SU-DHL-6 (cell line): ENCODE results near the gene GCFC2.

Source experiments
- H2AFZ ChIP-seq: fragments of 200-600 bp; sonication (generic); 2 replicates; pipeline ENCODE4 v1.6.1; 2014; ENCODE audit warnings: low read depth, mild to moderate bottlenecking, moderate library complexity, mixed read lengths, antibody characterized with exemption, low read length; ENCODE audit not compliant: severe bottlenecking
- H3F3A ChIP-seq: fragments of 200-600 bp; shearing (Covaris generic); 2 replicates; pipeline ENCODE4 v1.6.0; 2016; ENCODE audit warnings: antibody characterized with exemption, mild to moderate bottlenecking; ENCODE audit not compliant: insufficient read depth
- H3K27ac ChIP-seq: fragments of 200-600 bp; sonication (generic); 2 replicates; pipeline ENCODE4 v1.5.1; 2016; ENCODE audit warnings: low read depth, mild to moderate bottlenecking, low read length, moderate library complexity, mixed read lengths
- H3K27me3 ChIP-seq: fragments of 200-600 bp; sonication (generic), shearing (Covaris generic); 2 replicates; pipeline ENCODE4 v1.6.0; 2014; ENCODE audit warnings: mild to moderate bottlenecking, low read length
- H3K36me3 ChIP-seq: fragments of 200-600 bp; sonication (generic); 2 replicates; pipeline ENCODE4 v1.6.1; 2014; ENCODE audit warnings: mild to moderate bottlenecking, low read length, mixed read lengths
- H3K4me2 ChIP-seq: fragments of 300-600, 200-600 bp; shearing (Covaris generic), sonication (generic); 2 replicates; pipeline ENCODE4 v1.6.0; 2014; ENCODE audit warnings: low read length, low read depth, mild to moderate bottlenecking; ENCODE audit not compliant: poor library complexity, severe bottlenecking
- H3K4me3 ChIP-seq: fragments of 200-600 bp; sonication (generic); 2 replicates; pipeline ENCODE4 v1.5.1; 2014; ENCODE audit warnings: antibody characterized with exemption, low read length, mild to moderate bottlenecking, mixed read lengths; ENCODE audit not compliant: insufficient read depth, poor library complexity, severe bottlenecking
- H3K79me2 ChIP-seq: fragments of 200-600 bp; sonication (generic); 2 replicates; pipeline ENCODE4 v1.6.1; 2014; ENCODE audit warnings: mild to moderate bottlenecking, low read length, moderate library complexity; ENCODE audit not compliant: insufficient read depth
- H3K9ac ChIP-seq: fragments of 200-600 bp; sonication (generic); 2 replicates; pipeline ENCODE4 v1.7.0; 2014; ENCODE audit warnings: mild to moderate bottlenecking, low read length
- H3K9me2 ChIP-seq: fragments of 200-600 bp; sonication (generic); replicated peaks from 2 replicates; pipeline ENCODE4 v1.6.1; 2014; ENCODE audit warnings: low read length; ENCODE audit not compliant: insufficient read depth
- H3K9me3 ChIP-seq: fragments of 200-600 bp; sonication (generic); 2 replicates; pipeline ENCODE4 v1.6.1; 2014; ENCODE audit warnings: low read length, mixed read lengths; ENCODE audit not compliant: insufficient read depth
- H4K20me1 ChIP-seq: fragments of 200-600 bp; sonication (generic); 2 replicates; pipeline ENCODE4 v1.6.1; 2014; ENCODE audit warnings: low read depth, mild to moderate bottlenecking, antibody characterized with exemption, low read length, moderate library complexity, mixed read lengths
- CTCF ChIP-seq: fragments of 200-600 bp; sonication (generic); IDR thresholded peaks from one replicate; pipeline ENCODE4 v1.5.1; 2017; ENCODE audit warnings: antibody characterized with exemption, mild to moderate bottlenecking, low read length, moderate library complexity; ENCODE audit not compliant: insufficient read depth, poor library complexity, severe bottlenecking
- EZH2phosphoT487 ChIP-seq: fragments of 200-600 bp; sonication (generic), shearing (Covaris generic); conservative IDR thresholded peaks from 2 replicates; pipeline ENCODE4 v1.6.1; 2018; ENCODE audit warnings: mild to moderate bottlenecking, antibody characterized with exemption, low read length, moderate library complexity, mixed read lengths

Gene GCFC2

DNA sequence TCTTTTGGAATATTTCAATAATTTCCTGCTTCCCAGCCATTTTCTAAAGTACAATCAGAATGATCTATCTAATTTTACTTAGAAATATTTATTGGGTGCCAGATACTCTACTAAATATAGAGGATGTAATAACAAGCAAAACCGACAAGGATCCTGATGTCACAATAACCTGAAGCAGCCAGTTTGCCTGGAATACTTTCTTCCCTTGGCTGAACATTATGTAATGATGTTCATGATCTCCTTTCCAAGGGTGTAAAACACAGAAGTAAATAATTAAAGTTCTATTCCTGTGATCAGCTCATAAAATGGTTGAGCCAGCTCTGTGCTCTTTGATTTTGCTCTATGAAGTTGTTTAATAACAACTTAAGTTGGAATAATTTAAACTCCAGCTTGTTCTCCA lies 66.7 kb downstream of the GCFC2 start:
- no peaks in the 10 kb centered on the region for H3F3A ChIP-seq
- no peaks in the 10 kb centered on the region for H3K27me3 ChIP-seq
- no peak overlapping the region for H3K9ac ChIP-seq
- H3K36me3 ChIP-seq: peaks cover 2% of the 10 kb centered on the region; the same call in 1 of the 2 replicates
- H3K27ac ChIP-seq: no peak overlapping the region
- TF ChIP-seq EZH2phosphoT487 (no peak), CTCF (no peak)
- no peaks in the 10 kb centered on the region for H3K9me3 ChIP-seq
- H3K4me3 ChIP-seq: no peak overlapping the region
- no peaks in the 10 kb centered on the region for H4K20me1 ChIP-seq
- no peak overlapping the region for H3K4me2 ChIP-seq
- H3K9me2 ChIP-seq: no peaks in the 10 kb centered on the region
- H3K79me2 ChIP-seq: peaks cover 23% of the 10 kb centered on the region
- H2AFZ ChIP-seq: no peak overlapping the region

DNA sequence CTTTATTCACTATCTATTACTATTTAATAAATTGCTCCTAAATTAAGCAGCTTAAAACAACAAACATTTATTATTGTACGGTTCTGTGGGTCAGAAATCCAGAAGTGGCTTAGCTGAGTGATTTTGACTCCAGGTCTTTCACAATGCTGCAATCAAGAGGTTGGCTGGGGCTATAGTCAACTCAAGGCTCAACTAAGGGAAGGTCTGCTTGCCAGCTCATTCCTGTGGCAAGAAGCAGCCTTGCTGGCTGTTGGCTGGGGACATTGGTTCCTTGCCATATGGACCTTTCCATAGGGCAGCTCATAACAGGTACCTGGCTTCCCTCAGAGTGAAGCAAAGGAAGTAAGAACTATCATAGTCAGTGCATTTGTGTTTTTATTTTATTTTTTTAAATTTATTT lies 69.1 kb downstream of the GCFC2 start:
- Histone ChIP-seq H3K79me2 (no peaks in the 10 kb centered on the region), H3K36me3 (no peaks in the 10 kb centered on the region), H3K27me3 (no peaks in the 10 kb centered on the region), H3K4me3 (no peak overlapping the region), H3K4me2 (no peak overlapping the region), H3F3A (no peaks in the 10 kb centered on the region), H2AFZ (no peak overlapping the region), H3K9me2 (no peaks in the 10 kb centered on the region), H3K27ac (no peak overlapping the region), H3K9me3 (no peaks in the 10 kb centered on the region), H4K20me1 (no peaks in the 10 kb centered on the region), H3K9ac (no peak overlapping the region)
- TF ChIP-seq EZH2phosphoT487 (no peak), CTCF (no peak)

GRCh38 chr2:75640621-75641121 lies 70.0 kb downstream of the GCFC2 start:
- TF ChIP-seq EZH2phosphoT487 (no peak), CTCF (peak; percentile 90)
- Histone ChIP-seq H3K79me2 (no peaks in the 10 kb centered on the region), H3K4me3 (no peak overlapping the region), H2AFZ (no peak overlapping the region), H4K20me1 (no peaks in the 10 kb centered on the region), H3F3A (no peaks in the 10 kb centered on the region), H3K27ac (no peak overlapping the region), H3K9me2 (no peaks in the 10 kb centered on the region), H3K27me3 (no peaks in the 10 kb centered on the region), H3K36me3 (no peaks in the 10 kb centered on the region), H3K9me3 (no peaks in the 10 kb centered on the region), H3K4me2 (no peak overlapping the region), H3K9ac (no peak overlapping the region)
